Cardiac septum (tissue), 1 donor: ENCODE measurements around the gene PLOD2. TPM values are rescaled to one million over a fixed set of nuclear protein-coding genes. Genes with fewer than 3 reads are reported as not detected.

Experiments
- DNase-seq: peaks from one replicate; pipeline ENCODE4 v3.0.0-alpha.2; 2020; ENCODE audit warnings: low spot score
- intact Hi-C: fragments of 100-400 bp; cut with DNase I; formaldehyde crosslinking; loops from one replicate; pipeline ENCODE4 v1.14.0; 2022
- total RNA-seq: library from RNA; stranded (reverse); fragmentation: NEBNext Ultra II Directional; extraction: Animal tissue kit (Norgen Biotek cat#: 25700); gene quantifications from one replicate; pipeline ENCODE4 v1.2.1, GENCODE V29; 2021
- donor health status: DM: no; HTN: no; CAD: no.

PLOD2 gene
- total RNA-seq, 1 donor from 2014 or later, result 27.3 TPM

DNA sequence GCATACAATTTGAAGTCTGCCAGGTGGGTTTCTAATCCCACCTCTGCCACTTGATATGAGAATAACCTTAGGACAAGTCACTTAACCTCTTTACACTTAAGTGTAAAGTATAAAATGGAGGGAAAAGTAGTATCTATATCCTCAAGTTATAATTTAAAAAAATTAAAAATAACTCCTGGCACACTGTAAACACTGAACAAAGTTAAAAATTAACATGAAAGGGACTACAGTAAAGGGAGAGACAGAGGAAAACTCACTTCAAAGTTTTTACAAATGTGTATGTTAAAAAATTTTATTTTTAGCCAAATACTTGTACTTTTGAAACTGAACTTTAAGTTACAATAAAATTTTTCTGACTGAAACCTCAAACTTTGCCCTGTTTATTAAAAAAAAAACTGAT lies 49.6 kb downstream of the PLOD2 start:
- DNase-seq, result no peak
- intact Hi-C loops, result no loop called here

DNA sequence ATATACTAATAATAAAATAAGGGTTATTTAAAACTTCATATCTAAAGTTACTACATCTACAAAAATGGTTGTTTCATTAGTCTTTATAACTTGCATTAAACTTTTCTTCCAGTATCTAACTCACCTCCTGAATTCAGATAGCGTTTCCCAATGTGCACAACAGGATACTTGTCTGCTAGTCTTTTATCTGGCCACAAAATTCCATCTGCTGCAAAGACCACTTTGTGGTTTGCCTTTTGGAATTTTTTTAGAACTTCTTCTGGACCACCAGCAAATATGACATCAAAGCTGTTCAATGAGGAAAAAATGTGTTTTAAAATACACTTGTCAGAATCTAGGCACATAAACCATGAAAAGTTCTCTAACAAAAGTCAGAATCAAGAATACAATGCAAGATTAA lies 50.8 kb downstream of the PLOD2 start:
- intact Hi-C loops, result no loop called here
- DNase-seq, result no peak

DNA sequence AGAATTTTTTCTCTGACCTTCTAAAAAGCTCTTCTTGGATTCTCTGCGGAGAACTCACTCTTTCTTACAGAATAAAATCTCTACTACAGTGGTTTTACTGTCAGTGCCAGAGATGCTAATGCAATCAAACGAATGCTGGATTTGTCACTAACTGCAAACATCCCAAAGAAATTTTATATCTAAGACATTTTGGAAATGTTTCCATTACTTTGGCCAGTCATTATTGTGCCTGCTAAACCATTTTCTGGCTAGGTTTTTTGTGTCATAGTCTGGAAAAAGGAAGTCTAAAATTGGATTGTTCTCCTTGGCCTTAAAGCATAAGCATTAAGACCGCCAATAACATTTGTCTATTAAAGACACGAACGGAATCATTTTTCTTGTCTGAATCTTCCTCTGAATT lies 54.0 kb downstream of the PLOD2 start:
- intact Hi-C loops, result no loop called here
- no peak for DNase-seq

DNA sequence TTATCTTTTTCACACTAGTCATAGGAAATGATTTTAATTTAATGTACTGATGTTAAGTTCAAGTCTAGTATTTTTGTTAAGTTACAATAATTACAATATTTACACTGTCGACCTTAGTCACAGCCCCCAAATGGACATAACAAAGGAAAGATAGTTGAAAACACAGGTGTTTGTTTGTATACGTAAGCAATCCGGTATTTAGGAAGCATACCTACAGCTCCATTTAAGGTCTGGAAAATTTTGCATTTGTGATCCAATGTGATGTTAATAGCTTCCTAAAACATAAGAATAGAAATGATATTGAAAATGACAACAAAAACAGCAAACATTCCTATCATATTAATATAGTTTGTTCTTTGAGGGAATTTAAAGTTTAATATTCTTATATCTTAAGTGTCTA lies 56.9 kb downstream of the PLOD2 start:
- intact Hi-C loops, result no loop called here
- DNase-seq, result no peak

DNA sequence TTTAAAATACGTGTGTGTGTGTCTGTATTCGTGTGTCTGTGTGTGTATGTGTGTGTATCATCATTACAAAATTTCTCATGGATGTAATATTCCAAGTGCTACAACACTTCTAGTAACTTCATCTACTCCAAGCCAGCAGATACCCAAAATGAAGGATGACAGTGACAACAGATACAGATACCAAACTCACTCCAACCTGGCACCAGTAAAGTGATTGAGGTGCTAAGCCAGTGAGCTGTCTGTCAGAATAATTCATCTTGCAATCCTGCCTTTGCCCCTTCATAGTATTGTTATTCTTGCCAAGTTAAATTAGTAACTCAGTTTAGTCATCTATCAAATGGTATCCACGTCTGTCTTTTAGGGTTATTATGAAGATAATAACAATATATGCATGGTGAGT lies 58.1 kb downstream of the PLOD2 start:
- DNase-seq, result no peak
- intact Hi-C loops, result no loop called here

DNA sequence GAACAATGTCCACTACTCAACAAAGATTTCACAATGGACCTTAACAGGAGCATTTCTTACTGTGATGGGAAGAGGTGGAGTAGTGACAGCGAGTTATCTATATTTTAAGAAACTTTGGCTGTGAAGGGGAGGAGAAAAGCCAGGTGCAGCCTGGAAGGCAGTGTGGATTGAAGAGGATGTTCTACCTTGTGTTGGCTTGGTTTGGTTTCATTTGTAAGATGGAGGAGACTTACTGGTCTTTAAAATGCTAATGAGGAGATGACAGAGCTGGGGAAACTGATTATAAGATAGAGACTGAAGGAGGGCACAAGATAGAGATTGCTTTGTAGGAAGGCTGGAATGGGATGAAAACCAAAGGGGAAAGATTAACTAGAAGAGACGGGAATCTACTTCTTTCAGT lies 59.4 kb downstream of the PLOD2 start:
- DNase-seq, result no peak
- intact Hi-C loops, result no loop called here

DNA sequence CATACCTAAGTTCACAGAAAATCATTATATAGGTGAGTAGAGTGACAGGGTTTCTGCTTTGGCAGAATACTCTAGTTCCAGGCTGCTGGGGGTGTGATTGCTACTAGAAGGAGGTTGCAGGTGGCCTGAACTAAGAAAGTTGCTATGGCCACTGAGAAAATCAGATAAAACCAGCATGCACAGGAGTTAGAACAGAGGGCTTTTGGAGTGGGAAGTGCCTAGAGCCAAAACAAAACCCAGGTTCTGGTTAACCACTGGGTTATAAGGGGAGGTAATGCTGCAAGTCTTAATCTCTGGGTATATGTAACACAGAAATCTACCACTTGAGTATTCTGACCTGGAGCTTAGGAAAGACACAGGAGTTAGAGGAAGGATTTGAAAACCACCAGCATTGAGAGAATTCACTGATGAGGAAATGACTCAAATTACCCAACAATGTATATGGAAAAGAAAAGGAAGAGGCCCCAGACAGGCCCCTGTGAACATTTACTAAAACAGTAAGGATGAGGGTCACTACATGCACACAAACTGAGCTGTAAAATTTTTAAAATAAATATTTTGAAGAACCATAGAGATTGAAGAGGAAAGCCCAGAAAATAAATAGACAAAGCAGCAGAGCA lies 60.0 kb downstream of the PLOD2 start:
- no peak for DNase-seq
- intact Hi-C loops, result no loop called here

DNA sequence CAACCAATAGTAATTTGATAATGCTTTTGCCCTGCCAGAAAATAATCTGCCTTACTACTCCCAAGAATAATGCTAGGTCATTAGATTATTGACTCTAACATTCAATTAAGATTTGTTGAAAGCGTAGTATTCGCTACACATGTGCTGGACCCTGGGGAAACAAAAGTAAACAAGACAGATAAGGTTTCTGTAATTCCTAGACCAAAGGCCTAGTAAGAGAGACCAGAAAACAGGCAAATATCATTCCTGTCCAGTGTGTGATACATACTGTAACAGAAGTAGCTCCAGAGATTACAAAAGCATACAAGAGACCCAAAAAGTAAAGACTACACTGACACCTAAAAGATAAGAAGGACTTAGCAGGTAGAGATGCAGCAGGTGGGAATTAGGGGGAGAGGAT lies 60.8 kb downstream of the PLOD2 start:
- DNase-seq, result no peak
- intact Hi-C loops, result no loop called here

DNA sequence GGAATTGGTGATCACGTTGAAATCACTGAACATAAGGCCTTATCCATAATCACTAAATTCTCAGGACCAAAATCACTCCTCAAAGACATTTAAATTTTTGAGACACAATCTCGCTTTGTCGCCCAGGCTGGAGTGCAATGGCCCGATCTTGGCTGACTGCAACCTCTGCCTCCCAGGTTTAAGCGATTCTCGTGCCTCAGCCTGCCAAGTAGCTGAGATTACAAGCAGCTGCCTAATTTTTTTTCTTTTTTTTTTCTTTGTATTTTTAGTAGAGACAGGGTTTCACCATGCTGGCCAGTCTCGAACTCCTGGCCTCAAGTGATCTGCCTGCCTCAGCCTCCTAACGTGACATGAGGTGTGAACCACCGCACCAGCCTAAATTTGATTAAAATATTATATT lies 61.7 kb downstream of the PLOD2 start:
- DNase-seq, result no peak
- intact Hi-C loops, result no loop called here

DNA sequence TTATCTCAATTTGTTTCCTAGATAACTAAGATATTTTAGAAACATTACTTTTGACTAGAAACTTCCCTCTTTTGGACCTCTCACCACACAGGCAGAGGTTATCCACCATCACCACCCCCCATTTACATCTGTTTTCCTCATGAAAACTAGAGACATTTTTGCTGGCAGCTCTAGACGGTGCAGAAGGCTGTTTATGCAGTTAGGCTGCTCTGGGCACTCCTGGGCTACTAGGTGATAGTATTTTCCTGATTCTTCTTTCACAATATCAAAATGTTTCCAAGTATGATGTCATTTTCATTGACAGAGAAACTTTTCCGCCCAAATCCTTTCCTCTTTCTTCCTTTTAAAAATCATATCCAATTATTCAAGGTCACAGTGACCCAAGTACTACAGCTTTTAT lies 67.1 kb downstream of the PLOD2 start:
- no peak for DNase-seq
- intact Hi-C loops, result no loop called here

DNA sequence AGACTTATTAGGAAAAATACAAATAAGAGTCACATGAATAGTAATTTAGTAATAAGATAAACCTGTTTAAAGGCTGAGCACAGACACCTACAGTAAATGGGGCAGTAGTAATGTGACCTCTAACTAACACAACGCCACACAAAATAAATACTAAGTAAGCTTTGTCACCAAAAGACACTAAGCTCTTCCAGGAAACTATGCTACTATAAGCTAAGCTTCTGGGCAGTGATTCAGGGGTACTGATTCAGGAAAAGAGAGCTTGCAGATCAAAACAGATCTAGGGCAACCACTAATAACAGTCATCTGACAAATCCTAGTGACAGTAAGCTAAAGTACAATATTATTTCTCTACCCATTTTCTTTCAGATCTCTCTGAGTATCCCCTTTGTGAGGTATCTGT lies 68.8 kb downstream of the PLOD2 start:
- DNase-seq, result no peak
- intact Hi-C loops, result no loop called here

DNA sequence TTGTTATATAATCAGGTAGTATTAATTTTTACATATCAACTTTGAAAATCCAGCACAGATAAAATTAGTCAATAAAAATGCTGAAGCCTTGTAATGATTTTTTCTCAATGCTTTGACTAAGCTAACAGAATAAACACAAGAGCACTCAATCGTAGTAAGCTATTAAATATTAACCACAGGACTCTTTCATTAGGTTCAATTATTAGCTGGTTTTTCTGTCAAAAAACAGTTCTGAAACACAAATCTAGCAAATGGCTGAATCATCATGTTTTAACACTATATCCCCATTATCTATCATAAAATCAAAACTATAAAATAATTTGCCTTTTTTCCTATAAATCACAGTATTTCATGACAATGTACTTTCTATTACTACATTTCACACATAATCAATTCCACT lies 69.6 kb downstream of the PLOD2 start:
- intact Hi-C loops, result no loop called here
- no peak for DNase-seq

DNA sequence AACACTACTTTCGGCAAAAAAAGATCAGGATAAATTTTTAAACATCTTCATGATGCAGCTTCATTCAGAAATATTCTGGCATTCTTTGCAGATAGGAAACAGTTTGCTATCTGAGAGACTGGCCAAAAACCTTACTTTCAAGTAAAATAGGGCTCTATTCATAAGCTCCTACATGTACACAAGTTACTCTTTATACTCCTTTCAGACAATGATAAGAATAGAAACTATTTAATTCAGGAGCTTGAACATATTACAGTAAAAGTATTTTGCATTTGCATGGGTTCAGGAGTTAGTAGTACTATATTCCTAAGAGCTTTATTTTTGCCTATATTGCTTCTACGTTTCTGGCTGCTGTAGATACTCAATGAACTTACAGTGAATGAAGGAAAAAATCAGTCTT lies 70.5 kb downstream of the PLOD2 start:
- intact Hi-C loops, result no loop called here
- DNase-seq, result no peak

DNA sequence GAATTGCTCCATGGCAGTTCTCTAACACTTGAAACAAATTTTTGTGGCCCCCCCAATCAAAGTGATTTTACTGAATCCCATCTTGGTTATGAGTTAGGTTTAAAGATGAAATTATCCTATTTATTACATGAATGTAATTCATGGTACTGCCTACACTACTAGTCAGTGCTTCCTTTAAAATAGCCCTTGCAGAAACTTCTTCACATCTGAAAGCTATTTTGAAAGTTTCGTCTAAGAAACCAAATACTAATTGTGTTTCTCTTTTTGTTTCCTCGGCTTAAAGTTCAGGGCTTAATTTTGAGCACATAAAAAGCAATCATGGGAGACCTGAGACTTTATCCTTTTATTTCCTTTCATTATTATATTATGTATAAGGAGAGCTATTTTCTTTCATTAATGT lies 72.1 kb downstream of the PLOD2 start:
- intact Hi-C loops, result no loop called here
- DNase-seq, result no peak

DNA sequence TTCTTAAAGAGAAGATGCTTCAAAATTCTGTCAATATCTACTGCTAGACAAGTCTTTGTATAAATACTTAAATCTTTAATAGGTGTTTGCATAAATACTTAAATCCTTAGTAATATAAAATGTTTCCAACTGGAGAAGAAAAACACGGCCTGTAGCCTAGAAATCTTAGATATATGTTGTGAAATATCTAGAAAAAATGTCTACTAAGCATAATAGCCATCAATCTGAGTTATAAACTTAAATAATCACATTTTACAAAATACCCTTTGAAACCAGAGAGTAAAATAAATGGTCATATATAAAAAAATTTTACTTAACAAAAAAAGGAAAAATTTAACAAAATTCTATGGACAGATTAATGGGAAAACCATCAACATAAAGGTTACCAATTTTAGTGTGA lies 73.9 kb downstream of the PLOD2 start:
- no peak for DNase-seq
- intact Hi-C loops, result no loop called here

DNA sequence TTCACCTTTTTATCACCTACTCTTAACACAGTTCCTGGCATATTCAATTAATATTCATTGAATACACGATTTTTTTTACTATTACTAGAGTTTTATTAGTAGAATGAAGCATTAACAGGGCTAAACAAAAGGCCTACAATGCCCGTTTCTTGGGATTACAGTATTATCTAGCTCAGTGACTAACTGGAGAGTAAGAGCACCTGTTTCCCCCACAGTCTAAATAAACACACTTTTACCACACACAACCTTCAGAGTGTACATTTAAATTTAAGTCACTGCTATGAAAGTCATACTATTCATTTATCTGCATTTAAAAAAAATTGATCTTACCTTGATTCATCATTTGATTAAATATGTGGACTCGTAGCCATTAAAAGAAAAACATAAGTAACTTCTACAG lies 74.8 kb downstream of the PLOD2 start:
- intact Hi-C loops, result no loop called here
- DNase-seq, result no peak

DNA sequence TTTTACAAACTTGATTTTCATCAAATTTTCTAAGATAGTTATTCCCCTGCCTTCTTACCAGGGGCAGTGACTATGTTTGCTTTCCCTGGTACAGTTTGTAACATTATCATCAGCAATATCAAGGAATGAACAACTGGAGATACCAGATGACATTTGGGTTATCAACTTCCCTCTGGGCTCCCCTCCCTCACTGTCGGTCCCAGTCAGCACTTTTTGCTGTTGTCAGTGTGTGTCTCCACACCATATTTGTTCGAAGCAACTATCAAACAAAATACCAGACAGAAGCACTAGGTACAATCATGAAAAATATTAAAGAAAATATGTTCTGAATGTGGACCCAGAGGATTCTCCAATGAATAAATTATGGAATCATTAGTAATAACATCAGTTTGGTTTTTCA lies 75.3 kb downstream of the PLOD2 start:
- DNase-seq, result no peak
- intact Hi-C loops, result no loop called here

DNA sequence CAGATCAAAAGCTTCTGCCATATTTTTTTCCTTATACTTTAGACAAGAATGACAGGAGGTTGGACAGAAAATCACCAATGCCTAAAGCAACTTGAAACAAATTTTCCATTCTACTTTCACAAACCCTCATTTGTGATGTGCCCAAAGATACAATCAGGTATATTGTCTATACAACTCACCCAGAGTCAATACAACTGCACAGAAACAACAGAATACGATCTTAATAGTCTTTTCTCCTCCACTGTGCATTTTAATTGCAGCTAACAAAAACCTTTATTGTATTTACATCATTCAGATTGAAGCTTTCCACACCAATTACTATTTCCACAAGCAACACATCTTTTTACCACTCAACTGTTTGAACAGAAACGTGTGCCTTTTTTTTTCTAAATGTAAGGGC lies 80.4 kb downstream of the PLOD2 start:
- intact Hi-C loops, result no loop called here
- no peak for DNase-seq

DNA sequence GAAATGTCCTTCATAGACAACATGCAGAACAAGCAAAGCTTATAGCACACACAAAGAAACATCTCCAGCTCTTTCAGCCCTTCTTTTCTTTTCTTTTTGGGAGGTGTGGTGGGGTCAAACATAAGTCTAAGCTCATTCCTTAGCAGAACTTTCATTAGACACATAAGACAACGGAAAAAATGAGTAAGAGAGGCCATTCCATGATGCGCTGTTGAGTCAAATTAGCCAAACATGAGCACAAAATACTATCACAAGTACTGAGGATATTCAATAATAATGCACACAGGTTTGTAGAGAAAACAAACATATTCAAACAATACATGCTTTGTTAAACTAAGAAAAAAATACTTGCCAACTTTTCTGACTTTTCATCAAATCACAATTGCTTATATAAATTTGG lies 83.0 kb downstream of the PLOD2 start:
- intact Hi-C loops, result no loop called here
- DNase-seq, result no peak

DNA sequence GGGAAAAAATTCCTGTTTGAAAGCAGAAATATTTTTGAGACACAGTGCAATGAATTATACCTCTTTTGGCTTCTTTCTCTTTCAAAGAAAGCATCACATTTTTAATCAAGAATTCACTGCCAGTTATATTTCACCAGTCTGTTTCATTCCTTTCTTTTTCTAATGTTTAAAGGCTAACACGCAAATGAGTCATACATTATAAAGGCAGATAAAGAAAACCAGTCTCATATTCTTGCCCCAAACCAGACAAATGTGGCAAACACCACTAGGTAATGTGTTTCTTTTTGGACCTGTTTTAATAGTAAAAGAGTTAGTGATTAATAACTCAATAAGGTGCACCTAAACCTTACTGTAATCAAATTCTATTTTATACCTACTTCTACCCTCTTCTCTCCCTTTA lies 83.8 kb downstream of the PLOD2 start:
- DNase-seq, result no peak
- intact Hi-C loops, result no loop called here

DNA sequence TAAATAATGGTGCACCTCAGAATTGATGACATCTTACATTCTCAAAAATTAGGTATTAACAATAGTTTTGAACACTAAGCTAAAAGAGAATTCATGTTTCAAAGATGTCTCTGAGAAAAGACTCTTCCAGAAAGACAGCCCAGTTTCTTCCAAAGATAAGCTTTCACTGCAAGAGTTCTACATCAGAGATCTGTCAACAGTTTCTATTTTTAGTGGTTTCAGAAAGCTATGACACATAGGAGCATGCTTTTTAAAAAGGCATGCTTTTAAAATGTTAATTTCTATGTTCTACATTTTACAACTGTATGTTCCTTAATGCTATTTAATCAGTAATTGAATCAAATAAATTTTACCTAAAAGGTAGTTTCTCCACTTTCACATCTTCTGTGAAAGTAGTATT lies 88.2 kb downstream of the PLOD2 start:
- intact Hi-C loops, result loop anchor here (5.0 kb wide), 1 partner anchor 89 kb away; the partner anchor contains the start of gene PLOD2
- DNase-seq, result no peak

DNA sequence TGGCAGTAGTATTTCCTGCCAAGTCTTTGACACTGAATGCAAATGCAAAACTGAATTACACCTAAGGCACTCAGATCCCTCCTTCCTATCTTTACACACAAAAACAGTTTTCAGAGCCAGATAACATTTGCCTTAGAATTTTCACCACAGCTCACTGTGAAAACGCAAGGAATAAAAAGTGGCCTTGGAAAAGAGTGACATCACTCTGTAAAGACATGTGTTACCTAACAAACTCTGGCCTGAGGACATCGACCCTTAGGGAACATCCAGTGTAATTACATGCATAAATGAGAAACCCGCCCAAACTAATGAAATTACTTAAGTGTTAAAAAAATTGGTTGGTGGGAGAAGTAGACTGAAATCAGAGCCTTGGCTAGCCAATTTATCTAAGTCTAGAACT lies 88.9 kb downstream of the PLOD2 start:
- intact Hi-C loops, result loop anchor here (5.0 kb wide), 1 partner anchor 90 kb away; the partner anchor contains the start of gene PLOD2
- DNase-seq, result no peak
